Bronchial epithelial cell (primary cell): Measurements from ENCODE around the gene RNPEPL1. TPM values are rescaled to one million over a fixed set of nuclear protein-coding genes. Genes with fewer than 3 reads are reported as not detected.

ENCODE experiments used
- DNase-seq: peaks from one replicate; pipeline ENCODE4 v3.0.0-alpha.2; 2010; ENCODE audit warnings: low read depth
- FAIRE-seq: peaks from 2 replicates; lab custom pipeline; 2011; peaks lifted over from hg19 to GRCh38; lab: Jason Lieb, UNC
- H3K27me3 ChIP-seq: 2 replicates; pipeline ENCODE4 v1.5.1; 2011; ENCODE audit warnings: low read length; ENCODE audit not compliant: control insufficient read depth, insufficient read depth
- H3K36me3 ChIP-seq: 2 replicates; pipeline ENCODE4 v1.5.1; 2011; ENCODE audit warnings: low read length; ENCODE audit not compliant: control insufficient read depth, insufficient read depth
- H3K4me3 ChIP-seq: 2 replicates; pipeline ENCODE4 v1.5.1; 2011; ENCODE audit warnings: mild to moderate bottlenecking, low read depth, low read length, control low read depth
- CTCF ChIP-seq: IDR thresholded peaks from 2 replicates; pipeline ENCODE4 v1.5.1; 2011; ENCODE audit warnings: mild to moderate bottlenecking, moderate library complexity, low read length, control low read depth, inconsistent platforms; ENCODE audit not compliant: insufficient read depth, severe bottlenecking
- total RNA-seq: library from RNA; depleted of rRNA; stranded (reverse); fragments of >200 nt; gene quantifications from 2 replicates; pipeline ENCODE4 v1.2.1, GENCODE V29; 2014

The RNPEPL1 gene
- total RNA-seq, 1 donor from 2014 or later, result 10.8 TPM

DNA sequence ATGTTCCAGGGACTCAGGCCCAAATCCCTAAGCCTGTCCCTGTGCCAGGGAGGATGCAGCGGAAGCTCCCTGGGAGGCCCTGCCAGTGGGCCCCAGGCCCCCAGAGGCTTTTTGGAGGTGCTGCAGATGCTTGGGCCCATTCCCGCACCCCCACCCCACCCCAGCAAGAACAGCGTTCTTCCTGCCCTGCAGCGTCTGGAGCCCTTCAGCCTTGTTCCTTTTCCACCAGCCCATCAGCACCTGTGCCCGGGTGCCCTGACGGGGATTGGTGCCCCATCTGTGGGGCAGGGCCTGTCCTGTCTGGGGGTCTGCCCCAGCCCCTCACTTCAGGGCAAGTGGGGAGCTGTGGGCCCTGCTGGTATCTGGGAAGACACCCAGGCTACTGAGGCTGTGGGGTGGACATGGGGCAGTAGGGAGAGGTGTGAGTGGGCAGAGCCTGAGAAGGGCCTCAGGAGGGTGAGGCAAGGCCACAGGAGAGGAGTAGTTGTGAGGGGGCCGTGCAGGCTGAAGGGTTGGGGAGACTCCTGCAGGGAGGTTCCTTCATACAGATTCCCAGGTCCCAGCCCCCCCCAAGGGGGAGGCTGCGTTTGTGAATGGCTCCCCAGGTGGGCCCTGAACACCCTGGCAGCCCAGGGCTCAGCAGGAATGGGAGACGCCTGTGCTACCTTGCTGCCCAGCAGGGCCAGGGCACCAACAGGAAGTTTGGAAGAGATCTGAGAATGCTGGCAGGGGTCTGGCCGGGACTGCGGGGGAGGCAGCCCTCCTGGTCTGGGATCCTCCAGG is 2.4 kb downstream of the RNPEPL1 start:
- Histone ChIP-seq H3K4me3 (no peak overlapping the region), H3K36me3 (no peaks in the 10 kb centered on the region), H3K27me3 (no peaks in the 10 kb centered on the region)
- DNase-seq (no peak), FAIRE-seq (no peak)
- TF ChIP-seq CTCF, result no peak

- Histone ChIP-seq H3K27me3 (no peaks in the 10 kb centered on the region), H3K4me3 (no peak overlapping the region), H3K36me3 (no peaks in the 10 kb centered on the region)
- no peak for DNase-seq
- no peak for TF ChIP-seq CTCF
- no peak for FAIRE-seq
Measured at GRCh38 chr2:240571314-240571973, 3.2 kb downstream of the RNPEPL1 start.

DNA sequence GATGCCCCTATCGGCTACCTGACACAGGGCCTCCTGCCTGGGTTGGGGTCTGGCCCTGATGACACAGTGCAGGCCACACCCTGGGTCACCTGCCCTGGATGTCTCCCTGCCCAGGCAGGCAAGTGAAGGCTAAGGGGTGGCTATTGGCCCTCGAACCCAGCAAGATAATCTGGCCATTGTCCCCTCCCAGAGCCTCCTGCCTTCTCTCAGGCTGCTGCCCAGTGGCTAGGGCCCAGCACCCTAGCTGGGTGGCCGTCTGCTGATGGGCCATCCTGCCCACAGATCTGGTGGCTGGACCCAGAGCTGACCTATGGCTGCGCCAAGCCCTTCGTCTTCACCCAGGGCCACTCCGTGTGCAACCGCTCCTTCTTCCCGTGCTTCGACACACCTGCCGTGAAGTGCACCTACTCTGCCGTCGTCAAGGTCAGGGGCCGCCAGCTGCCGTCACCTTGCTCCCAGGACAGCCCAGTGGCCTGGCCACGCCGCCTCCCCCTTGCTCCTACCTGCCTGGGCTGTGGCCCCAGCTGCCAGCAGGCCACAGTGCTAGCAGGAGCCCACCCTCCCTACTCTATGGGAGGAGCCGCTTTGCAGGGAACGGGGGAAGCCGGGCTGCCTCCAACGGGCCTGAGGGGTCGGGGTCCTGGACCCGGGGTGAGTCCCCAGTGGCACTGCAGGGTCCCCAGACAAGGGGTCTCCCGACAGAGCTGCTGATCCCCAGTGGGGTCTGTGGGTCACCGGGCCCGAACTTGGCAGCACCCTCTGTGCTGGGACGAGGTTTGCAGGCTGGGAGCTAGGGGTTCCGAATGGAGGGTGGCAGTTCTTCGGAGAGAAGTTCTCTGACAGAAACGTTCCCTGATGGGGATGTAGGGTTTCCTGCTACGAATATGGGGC is 4.1 kb downstream of the RNPEPL1 start:
- no peaks in the 10 kb centered on the region for H3K27me3 ChIP-seq
- H3K36me3 ChIP-seq, result peaks cover 6% of the 10 kb centered on the region
- no peak overlapping the region for H3K4me3 ChIP-seq
- FAIRE-seq (no peak), DNase-seq (no peak)
- TF ChIP-seq CTCF, result no peak

- DNase-seq, result no peak
- H3K27me3 ChIP-seq, result no peaks in the 10 kb centered on the region
- FAIRE-seq, result no peak
- TF ChIP-seq CTCF, result no peak
- H3K4me3 ChIP-seq, result no peak overlapping the region
- peaks cover 10% of the 10 kb centered on the region for H3K36me3 ChIP-seq
Measured at GRCh38 chr2:240573071-240573515, 4.8 kb downstream of the RNPEPL1 start.

DNA sequence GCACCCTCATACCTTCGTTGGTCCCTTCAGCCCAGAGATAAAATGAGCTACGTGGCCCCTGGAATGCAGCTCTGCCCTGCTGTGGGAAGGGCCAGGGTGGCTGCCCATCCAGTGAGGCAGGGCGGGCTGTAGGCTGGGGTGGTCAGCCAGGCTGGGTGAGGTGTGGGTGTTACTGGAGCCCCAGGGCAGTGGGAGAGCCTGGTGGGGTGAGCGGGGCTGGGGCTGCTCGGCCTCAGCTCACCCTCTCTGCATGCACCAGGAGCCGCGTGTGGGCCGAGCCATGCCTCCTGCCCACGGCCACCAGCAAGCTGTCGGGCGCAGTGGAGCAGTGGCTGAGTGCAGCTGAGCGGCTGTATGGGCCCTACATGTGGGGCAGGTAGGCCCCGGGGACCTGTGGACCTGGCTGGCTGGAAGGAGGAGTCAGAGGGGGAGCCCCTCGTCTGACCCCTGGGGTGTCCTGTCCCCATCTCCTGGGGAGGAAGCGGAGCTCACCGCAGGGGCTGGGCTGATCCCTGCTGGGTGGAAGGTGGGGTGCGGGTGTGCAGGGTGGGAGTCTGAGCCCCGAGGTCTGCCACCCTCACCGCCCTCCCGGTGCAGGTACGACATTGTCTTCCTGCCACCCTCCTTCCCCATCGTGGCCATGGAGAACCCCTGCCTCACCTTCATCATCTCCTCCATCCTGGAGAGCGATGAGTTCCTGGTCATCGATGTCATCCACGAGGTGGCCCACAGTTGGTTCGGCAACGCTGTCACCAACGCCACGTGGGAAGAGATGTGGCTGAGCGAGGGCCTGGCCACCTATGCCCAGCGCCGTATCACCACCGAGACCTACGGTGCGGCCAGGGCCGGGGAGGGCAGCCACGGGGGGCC is 5.5 kb downstream of the RNPEPL1 start:
- H3K36me3 ChIP-seq, result peaks cover 12% of the 10 kb centered on the region
- H3K4me3 ChIP-seq, result no peak overlapping the region
- H3K27me3 ChIP-seq, result no peaks in the 10 kb centered on the region
- TF ChIP-seq CTCF, result no peak
- DNase-seq (no peak), FAIRE-seq (peak; percentile 7)
